Measurements from ENCODE around the gene DNAH12. TPM values are rescaled to one million over a fixed set of nuclear protein-coding genes. Genes with fewer than 3 reads are reported as not detected.
A peak's percentile ranks its signal among the peaks of the same experiment; 100 is the strongest.

The DNAH12 gene
- total RNA-seq, 6 experiments from 2014 or later: under 0.01 to 0.29 (median 0.18) TPM; not detected in 1

GRCh38 chr3:57583544-57583943 lies 39.4 kb upstream of the DNAH12 start:
- H3K27ac ChIP-seq: no peak overlapping the region

GRCh38 chr3:57582474-57583168 lies 38.5 kb upstream of the DNAH12 start:
- DNase-seq (no peak), ATAC-seq (peak in 2 of 4 donors; percentile 22 to 24)
- peak in 1 of 4 donors; percentile 16 for TF ChIP-seq CTCF (IDR thresholded peaks at IDR 0.05)
- no peak for TF ChIP-seq POLR2A (IDR thresholded peaks at IDR 0.05)
- Histone ChIP-seq H3K4me3 (no peak overlapping the region), H3K27ac (no peak overlapping the region), H3K36me3 (peaks cover 0 to 36% (median 13%) of the 10 kb centered on the region in 4 donors), H3K4me1 (peaks cover 0 to 16% (median under 1%) of the 10 kb centered on the region in 4 donors), H3K27me3 (no peaks in the 10 kb centered on the region), H3K9me3 (no peaks in the 10 kb centered on the region)
- WGBS (ENCODE audit: insufficient coverage, low coverage, low lambda C conversion rate, missing lambda C conversion rate): 87% methylated on average over 7 of the region's 7 CpGs
- intact Hi-C loops (cut with DNase I): no loop called here

More at GRCh38 chr3:57583544-57583943, 39.4 kb upstream of the DNAH12 start:
- no peak for TF ChIP-seq CTCF (IDR thresholded peaks at IDR 0.05)
- Histone ChIP-seq H3K36me3 (peaks cover 0 to 27% (median 9%) of the 10 kb centered on the region in 4 donors), H3K9me3 (no peaks in the 10 kb centered on the region), H3K4me1 (peaks cover 0 to 16% (median under 1%) of the 10 kb centered on the region in 4 donors), H3K4me3 (no peak overlapping the region), H3K27me3 (no peaks in the 10 kb centered on the region)
- 87% methylated on average over 2 of the region's 2 CpGs for WGBS (ENCODE audit: insufficient coverage, low coverage, low lambda C conversion rate, missing lambda C conversion rate)
- intact Hi-C loops (cut with DNase I): no loop called here
- no peak for ATAC-seq
- DNase-seq: no peak

- H3K36me3 ChIP-seq: peaks cover 6 to 70% (median 29%) of the 10 kb centered on the region in 4 donors
- no peaks in the 10 kb centered on the region for H3K4me1 ChIP-seq
- intact Hi-C loops (cut with DNase I): no loop called here
- H3K9me3 ChIP-seq: no peaks in the 10 kb centered on the region
- TF ChIP-seq POLR2A (IDR thresholded peaks at IDR 0.05): no peak
- TF ChIP-seq CTCF (IDR thresholded peaks at IDR 0.05): no peak
- no peak overlapping the region for H3K4me3 ChIP-seq
- DNase-seq (no peak), ATAC-seq (no peak)
- no peak overlapping the region for H3K27ac ChIP-seq
- 92% methylated on average over 8 of the region's 9 CpGs for WGBS (ENCODE audit: insufficient coverage, low coverage, low lambda C conversion rate, missing lambda C conversion rate)
- no peaks in the 10 kb centered on the region for H3K27me3 ChIP-seq
Observed at GRCh38 chr3:57577801-57578200, 33.7 kb upstream of the DNAH12 start.

GRCh38 chr3:57575966-57576626 lies 32.0 kb upstream of the DNAH12 start:
- intact Hi-C loops (cut with DNase I): no loop called here
- Histone ChIP-seq H3K27ac (no peak overlapping the region), H3K4me1 (no peaks in the 10 kb centered on the region), H3K27me3 (no peaks in the 10 kb centered on the region), H3K4me3 (no peak overlapping the region), H3K36me3 (peaks cover 6 to 76% (median 33%) of the 10 kb centered on the region in 4 donors), H3K9me3 (no peaks in the 10 kb centered on the region)
- no peak for ATAC-seq
- DNase-seq: no peak
- TF ChIP-seq CTCF (IDR thresholded peaks at IDR 0.05): no peak
- TF ChIP-seq POLR2A (IDR thresholded peaks at IDR 0.05): no peak
- WGBS (ENCODE audit: insufficient coverage, low coverage, low lambda C conversion rate, missing lambda C conversion rate): 76% methylated on average over 3 of the region's 3 CpGs

Measured in right lobe of liver (tissue), 6 donors.